NCI-H748 treated with DMSO at 0.1 percent for 48 hours (cell line): ENCODE data around the gene CSNK1E.

Experiments used
- DNase-seq: peaks from one replicate; lab custom pipeline; 2025; lab: John Stamatoyannopoulos, UW

The CSNK1E gene

GRCh38 chr22:38273135-38273826 is 44.0 kb downstream of the CSNK1E start:
- DNase-seq, result no peak

- DNase-seq, result peak; percentile 7
Measured at GRCh38 chr22:38272373-38273134, 44.7 kb downstream of the CSNK1E start, which contains the start of gene TMEM184B. TSS of gene TMEM184B (minus strand) at chr22:38273010. CDS start at chr22:38247961, 25,049 bp downstream.

GRCh38 chr22:38271927-38272372 is 45.3 kb downstream of the CSNK1E start:
- peak; percentile 30 for DNase-seq

- DNase-seq, result no peak
Measured at GRCh38 chr22:38271101-38271500, 46.1 kb downstream of the CSNK1E start.

GRCh38 chr22:38270091-38270992 is 46.9 kb downstream of the CSNK1E start:
- no peak for DNase-seq

GRCh38 chr22:38269466-38269865 is 47.8 kb downstream of the CSNK1E start:
- DNase-seq, result no peak

- DNase-seq, result no peak
Measured at GRCh38 chr22:38267086-38267485, 50.1 kb downstream of the CSNK1E start.

GRCh38 chr22:38266120-38266519 is 51.1 kb downstream of the CSNK1E start:
- no peak for DNase-seq

- no peak for DNase-seq
Measured at GRCh38 chr22:38264322-38264843, 52.9 kb downstream of the CSNK1E start.

GRCh38 chr22:38262051-38262795 is 55.0 kb downstream of the CSNK1E start:
- no peak for DNase-seq

GRCh38 chr22:38260761-38261681 is 56.2 kb downstream of the CSNK1E start:
- no peak for DNase-seq

- no peak for DNase-seq
Measured at GRCh38 chr22:38259370-38259769, 57.9 kb downstream of the CSNK1E start.

GRCh38 chr22:38258895-38259294 is 58.3 kb downstream of the CSNK1E start:
- no peak for DNase-seq

- peak; percentile 1 for DNase-seq
Measured at GRCh38 chr22:38257650-38258250, 59.5 kb downstream of the CSNK1E start.

- no peak for DNase-seq
Measured at GRCh38 chr22:38257181-38257580, 60.1 kb downstream of the CSNK1E start.

- DNase-seq, result no peak
Measured at GRCh38 chr22:38255697-38256096, 61.5 kb downstream of the CSNK1E start.

GRCh38 chr22:38251341-38251692 is 65.9 kb downstream of the CSNK1E start:
- no peak for DNase-seq

- DNase-seq, result no peak
Measured at GRCh38 chr22:38250643-38251340, 66.4 kb downstream of the CSNK1E start.
